K562 (cell line): ENCODE measurements around the gene WDR44. TPM values are rescaled to one million over a fixed set of nuclear protein-coding genes. Genes with fewer than 3 reads are reported as not detected.

Source experiments
- ATAC-seq: fragments of 200-7000 bp; cut with Tn5 transposase; 3 replicates; pipeline ENCODE4 v1.9.1; 2020; ENCODE audit warnings: moderate library complexity
- BruUV-seq: library from RNA; stranded (reverse); fragments of 400-500 nt; replicated peaks from 2 replicates; lab custom pipeline; 2021; lab: Mats Ljungman, UMichigan
- CTCF ChIA-PET: fragments of 300-600 bp; formaldehyde crosslinking; extraction: SDS; loops from one replicate; lab custom pipeline; 2021; ENCODE audit warnings: low intra/inter-chr PET ratio; lab: Yijun Ruan, JAX
- POLR2A ChIA-PET: fragments of 300-600, 350-650 bp; sonication (Branson Sonifier 250); formaldehyde crosslinking; extraction: SDS; loops from one replicate; lab custom pipeline; 2021; ENCODE audit warnings: antibody characterized with exemption, inconsistent platforms; lab: Yijun Ruan, JAX
- DNase-seq, 4 experiments: peaks; one replicate each; pipeline versions ENCODE4 v3.0.0 to v3.0.0-alpha.2; 2011 to 2018; ENCODE audit warnings: low spot score in 3 of 4, mixed read lengths in 3 of 4; ENCODE audit errors: extremely low read depth in 1 of 4
- FAIRE-seq: peaks from 2 replicates; lab custom pipeline; 2011; peaks lifted over from hg19 to GRCh38; lab: Jason Lieb, UNC
- H2AFZ ChIP-seq: 2 replicates; pipeline ENCODE4 v1.6.0; 2011; ENCODE audit warnings: low read depth, low read length, control low read depth, inconsistent platforms
- H3K27ac ChIP-seq: fragments of 200-600 bp; 3 replicates; pipeline ENCODE4 v1.8.0; 2011; ENCODE audit warnings: low read depth, mild to moderate bottlenecking, control low read depth, inconsistent platforms, low read length, moderate library complexity, mixed read lengths; ENCODE audit errors: extremely low read depth
- H3K27me3 ChIP-seq, 2 experiments: fragments of 300-600 bp in 1 of 2; 2 replicates in 1 of 2; 3 replicates in 1 of 2; pipeline versions ENCODE4 v1.6.0 to v1.8.0; 2011; ENCODE audit warnings: inconsistent platforms in 2 of 2, low read length in 2 of 2, mild to moderate bottlenecking in 1 of 2, mixed read lengths in 1 of 2, moderate library complexity in 1 of 2; ENCODE audit not compliant: control insufficient read depth in 2 of 2, insufficient read depth in 2 of 2
- H3K36me3 ChIP-seq: fragments of 300-600 bp; 3 replicates; pipeline ENCODE4 v1.8.0; 2011; ENCODE audit warnings: mild to moderate bottlenecking, low read length, inconsistent platforms; ENCODE audit not compliant: control insufficient read depth, insufficient read depth
- H3K4me1 ChIP-seq, 2 experiments: fragments of 200-600 bp in 1 of 2; replicated peaks in 1 of 2; 2 replicates in 1 of 2; 3 replicates in 1 of 2; pipeline versions ENCODE4 v1.5.1 to v1.8.0; 2011; ENCODE audit warnings: inconsistent platforms in 2 of 2, low read length in 2 of 2, mild to moderate bottlenecking in 1 of 2, mixed read lengths in 1 of 2, moderate library complexity in 1 of 2; ENCODE audit not compliant: control insufficient read depth in 2 of 2, insufficient read depth in 2 of 2
- H3K4me2 ChIP-seq: 2 replicates; pipeline ENCODE4 v1.6.1; 2011; ENCODE audit warnings: low read length, control low read depth, inconsistent platforms, mixed read lengths; ENCODE audit not compliant: insufficient read depth
- H3K4me3 ChIP-seq: fragments of 200-600 bp; sonication (generic), shearing (Covaris generic); 2 replicates; pipeline ENCODE4 v1.5.1; 2016; ENCODE audit warnings: control low read depth, inconsistent platforms
- H3K79me2 ChIP-seq: fragments of 200-600 bp; 3 replicates; pipeline ENCODE4 v1.8.0; 2011; ENCODE audit warnings: low read length, inconsistent platforms; ENCODE audit not compliant: control insufficient read depth, insufficient read depth
- H3K9ac ChIP-seq, 2 experiments: 2 replicates each; pipeline versions ENCODE4 v1.6.0 to v1.6.1; 2011; ENCODE audit warnings: low read depth in 2 of 2, low read length in 2 of 2, control low read depth in 1 of 2, inconsistent platforms in 1 of 2, mild to moderate bottlenecking in 1 of 2, mixed read lengths in 1 of 2; ENCODE audit not compliant: insufficient read depth in 1 of 2
- H3K9me1 ChIP-seq: one replicate; pipeline ENCODE4 v1.6.0; 2011; ENCODE audit warnings: inconsistent platforms, mild to moderate bottlenecking, low read length, moderate library complexity; ENCODE audit not compliant: control insufficient read depth, insufficient read depth
- H3K9me3 ChIP-seq: replicated peaks from 2 replicates; pipeline ENCODE4 v1.5.1; 2011; ENCODE audit warnings: low read depth, low read length, inconsistent platforms; ENCODE audit not compliant: control insufficient read depth, insufficient read depth
- H4K20me1 ChIP-seq: replicated peaks from 2 replicates; pipeline ENCODE4 v1.6.1; 2011; ENCODE audit warnings: low read length, inconsistent platforms, mixed read lengths; ENCODE audit not compliant: control insufficient read depth, insufficient read depth
- CCNT2 ChIP-seq: IDR thresholded peaks from 2 replicates; pipeline ENCODE4 v1.6.1; 2011; ENCODE audit warnings: borderline replicate concordance, low read depth, mild to moderate bottlenecking, moderate library complexity, mixed read lengths, low read length; ENCODE audit not compliant: insufficient read length; ENCODE audit errors: extremely low read depth
- CHD1 ChIP-seq: fragments of 200-600 bp; sonication (generic); IDR thresholded peaks from one replicate; pipeline ENCODE4 v1.6.1; 2012; ENCODE audit warnings: mild to moderate bottlenecking, moderate library complexity, low read length, inconsistent platforms
- FIP1L1 ChIP-seq: fragments of 200-400 bp; formaldehyde crosslinking; IDR thresholded peaks from 2 replicates; pipeline ENCODE4 v1.6.1; 2018; ENCODE audit warnings: mild to moderate bottlenecking, low read depth, low read length; ENCODE audit not compliant: poor library complexity, severe bottlenecking
- GTF2F1 ChIP-seq: IDR thresholded peaks from 2 replicates; pipeline ENCODE4 v1.6.1; 2011; ENCODE audit warnings: low read depth, low read length, improper control_type of control experiment
- HDAC1 ChIP-seq, 2 experiments: fragments of 450-650 bp; IDR thresholded peaks; 2 replicates each; pipeline ENCODE4 v1.6.1; 2016 to 2017; ENCODE audit warnings: inconsistent platforms in 1 of 2, mild to moderate bottlenecking in 1 of 2, moderate library complexity in 1 of 2
- MNT ChIP-seq, 2 experiments: fragments of 450-650 bp; conservative IDR thresholded peaks; 2 replicates each; pipeline ENCODE4 v1.6.1; 2017; ENCODE audit warnings: mild to moderate bottlenecking in 2 of 2, moderate library complexity in 2 of 2
- NCOA6 ChIP-seq: fragments of 450-650 bp; IDR thresholded peaks from 2 replicates; pipeline ENCODE4 v1.6.1; 2017; ENCODE audit warnings: mild to moderate bottlenecking
- RB1 ChIP-seq: fragments of 450-650 bp; IDR thresholded peaks from 2 replicates; pipeline ENCODE4 v1.6.1; 2017; ENCODE audit warnings: low read depth, mild to moderate bottlenecking
- RBM14 ChIP-seq: fragments of 200-400 bp; formaldehyde crosslinking; IDR thresholded peaks from 2 replicates; pipeline ENCODE4 v1.6.1; 2018; ENCODE audit warnings: low read depth, mild to moderate bottlenecking, low read length, moderate library complexity, borderline replicate concordance; ENCODE audit not compliant: insufficient read depth
- TFAP4 ChIP-seq: sonication (generic); formaldehyde crosslinking; IDR thresholded peaks from 2 replicates; pipeline ENCODE4 v1.8.0; 2022; ENCODE audit warnings: missing genetic modification reagents, mild to moderate bottlenecking, moderate library complexity, borderline replicate concordance
- UBTF ChIP-seq, 2 experiments: IDR thresholded peaks; 2 replicates each; pipeline ENCODE4 v1.6.1; 2012; ENCODE audit warnings: improper control_type of control experiment in 2 of 2, low read depth in 2 of 2, low read length in 2 of 2, borderline replicate concordance in 1 of 2
- ZNF263 ChIP-seq: sonication (generic); formaldehyde crosslinking; IDR thresholded peaks from 2 replicates; pipeline ENCODE4 v1.8.0; 2022; ENCODE audit warnings: mild to moderate bottlenecking, missing genetic modification reagents, borderline replicate concordance
- WGBS: fragments of 100-300 bp; shearing (Covaris generic); methylation state at CpG from one replicate; pipeline ENCODE4 v1.1.6; 2016; ENCODE audit warnings: low coverage, mixed read lengths; ENCODE audit not compliant: insufficient coverage; ENCODE audit errors: missing lambda C conversion rate; 5-methylcytosine and 5-hydroxymethylcytosine counted together
- in situ Hi-C: fragments of 300-500 bp; cut with MboI; formaldehyde crosslinking; loops from 4 replicates; pipeline ENCODE4 v1.15.0; 2018; ENCODE audit warnings: inconsistent platforms, mixed read lengths
- intact Hi-C: fragments of 100-400 bp; cut with micrococcal nuclease; formaldehyde crosslinking; loops from 2 replicates; pipeline ENCODE4 v1.14.2; 2022
- polyA plus RNA-seq, 8 experiments: library from polyadenylated mRNA; depleted of rRNA in 4 of 8; stranded (reverse) in 5 of 8; unstranded in 3 of 8; fragments of >200 nt; fragmentation: Nextera tagmentation in 2 of 8; fragmentation: Illumina TruSeq in 1 of 8; extraction: Ambion mirVana in 2 of 8; extraction: Trizol in 1 of 8; gene quantifications; 2 replicates each; pipeline versions ENCODE4 v1.2.1 to v1.2.3, GENCODE V29; 2011 to 2014; ENCODE audit warnings: inconsistent platforms in 1 of 8, missing spikeins in 1 of 8
- total RNA-seq, 7 experiments: library from RNA; depleted of rRNA in 6 of 7; stranded (reverse); fragments of >200 nt in 6 of 7; fragmentation: Illumina TruSeq in 2 of 7; extraction: Trizol in 2 of 7; gene quantifications; 2 replicates each; pipeline versions ENCODE4 v1.2.1 to v1.2.3, GENCODE V29; 2011 to 2021; ENCODE audit warnings: low replicate concordance in 1 of 7

The WDR44 gene
- total and polyA plus RNA-seq, 9 of the 15 experiments (the other 6 are each of a cell fraction or from before 2014, with no cell fraction given), result 5.6 to 20.0 (median 14.6) TPM

DNA sequence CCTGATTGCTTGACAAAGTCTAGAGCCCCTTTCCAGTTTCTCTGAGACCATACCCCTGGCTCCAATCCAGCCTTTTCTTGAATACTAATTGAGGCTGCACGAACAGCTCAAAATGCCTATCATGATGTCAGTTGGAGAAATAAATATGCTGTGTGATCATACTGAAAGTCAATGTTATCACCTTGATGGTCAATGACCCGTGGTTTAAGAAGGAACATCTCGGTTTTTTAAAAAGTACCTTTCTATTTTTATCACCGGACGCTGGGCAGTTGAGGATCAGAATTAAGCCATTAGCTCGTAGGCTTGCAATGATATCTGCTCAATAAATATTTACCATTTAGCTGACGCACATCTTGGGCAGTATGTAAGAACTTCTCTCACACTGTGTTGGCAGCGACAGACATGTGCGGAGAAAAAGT lies 852 bp upstream of the WDR44 start (continued):
- 0 out of 4 replicates have a peak, but pooled peaks of 1 of the 2 experiments have one; percentile 28 for TF ChIP-seq MNT (conservative IDR thresholded peaks at IDR 0.05)
- TF ChIP-seq, all 486 proteins: peak for 3

GRCh38 chrX:118346258-118347094 lies 570 bp downstream of the WDR44 start:
- BruUV-seq, result no TSS peak
- H3K27me3 ChIP-seq, result no peaks in the 10 kb centered on the region
- peak overlapping the region; percentile 97 for H3K27ac ChIP-seq
- FAIRE-seq, result no peak
- peaks cover 4% of the 10 kb centered on the region; the same call in 1 of the 3 replicates for H3K36me3 ChIP-seq
- 0% methylated on average over 27 of the region's 51 CpGs for WGBS
- no peaks in the 10 kb centered on the region for H3K9me1 ChIP-seq
- ATAC-seq, result peak; percentile 66
- H3K4me1 ChIP-seq, result peaks cover 7 to 38% of the 10 kb centered on the region in 2 experiments; a peak in 4 of 5 replicates
- ChIA-PET POLR2A (interaction anchor here (0.6 to 1.0 kb wide), 5 partner anchors 8 to 216 kb away, joined by 3 read pairs; no protein-coding TSS in a partner anchor), CTCF (interaction anchor here (1.0 kb wide), 1 partner anchor 255 kb away, joined by 5 read pairs; no protein-coding TSS in a partner anchor)
- in situ Hi-C loops (no loop called here), intact Hi-C loops (loop anchor here (2.0 to 10.0 kb wide), 2 partner anchors 18 to 378 kb away; partner anchors contain the start of gene IL13RA1)
- peak overlapping the region; percentile 94 for H3K4me3 ChIP-seq
- peak overlapping the region; percentile 90 for H2AFZ ChIP-seq
- peak overlapping the region; percentile 86 for H3K4me2 ChIP-seq
- DNase-seq, result peak; percentile 46 to 67 (median 51)
- H4K20me1 ChIP-seq, result peaks cover 7% of the 10 kb centered on the region; the same call in 1 of the 2 replicates
- peak overlapping the region; percentile 94 for H3K9ac ChIP-seq
- no peaks in the 10 kb centered on the region for H3K9me3 ChIP-seq
- H3K79me2 ChIP-seq, result peaks cover 52% of the 10 kb centered on the region
- TF ChIP-seq TFAP4 (CRISPR knock-in tag) (peak; percentile 67; the same call in 1 of the 2 replicates), HDAC1 (IDR thresholded peaks at IDR 0.05) (peak in 1 of 2 experiments; percentile 29; a peak in 1 of 4 replicates), CHD1 (peak; percentile 54), GTF2F1 (no peak), RB1 (0 out of 2 replicates have a peak, but pooled peaks have one; percentile 15), CCNT2 (peak; percentile 12), ZNF263 (CRISPR knock-in tag) (0 out of 2 replicates have a peak, but pooled peaks have one; percentile 23), UBTF (IDR thresholded peaks at IDR 0.05; ENCODE audit: borderline replicate concordance in 1 of 2, low read depth in 2 of 2, low read length in 2 of 2) (peak; percentile 69 to 76; a peak in 3 of 4 replicates), NCOA6 (peak; percentile 71), RBM14 (no peak), FIP1L1 (peak; percentile 47)
